Calu3 (cell line): ENCODE measurements around the gene BEGAIN. TPM values are rescaled to one million over a fixed set of nuclear protein-coding genes. Genes with fewer than 3 reads are reported as not detected.

ENCODE experiments used
- BruUV-seq: library from RNA; stranded (reverse); fragments of 400-500 nt; replicated peaks from 2 replicates; lab custom pipeline; 2021; lab: Mats Ljungman, UMichigan
- CTCF ChIA-PET: fragments of 300-600 bp; sonication (Branson Sonifier 250); formaldehyde crosslinking; loops from one replicate; lab custom pipeline; 2022; ENCODE audit warnings: antibody characterized with exemption; lab: Charles Lee
- DNase-seq: peaks from one replicate; pipeline ENCODE4 v3.0.0; 2022
- H3K27ac Mint-ChIP-seq: one replicate; pipeline ENCODE4 v1.8.0; 2022; ENCODE audit warnings: mixed read lengths; ENCODE audit not compliant: unreplicated experiment
- H3K27me3 Mint-ChIP-seq: one replicate; pipeline ENCODE4 v1.8.0; 2022; ENCODE audit warnings: mixed read lengths; ENCODE audit not compliant: unreplicated experiment
- H3K36me3 Mint-ChIP-seq: one replicate; pipeline ENCODE4 v1.8.0; 2022; ENCODE audit warnings: mild to moderate bottlenecking, moderate library complexity, mixed read lengths; ENCODE audit not compliant: insufficient read depth, unreplicated experiment
- H3K4me1 Mint-ChIP-seq: one replicate; pipeline ENCODE4 v1.8.0; 2022; ENCODE audit warnings: mild to moderate bottlenecking, low read depth, mixed read lengths; ENCODE audit not compliant: unreplicated experiment
- H3K4me3 Mint-ChIP-seq: one replicate; pipeline ENCODE4 v1.8.0; 2022; ENCODE audit warnings: mild to moderate bottlenecking, low read depth, moderate library complexity, mixed read lengths; ENCODE audit not compliant: unreplicated experiment
- H3K9me3 Mint-ChIP-seq: one replicate; pipeline ENCODE4 v1.8.0; 2022; ENCODE audit warnings: low read depth, mixed read lengths; ENCODE audit not compliant: unreplicated experiment
- CTCF ChIP-seq: fragments of 200-600 bp; IDR thresholded peaks from one replicate; pipeline ENCODE4 v1.8.0; 2022; ENCODE audit warnings: antibody characterized with exemption; ENCODE audit not compliant: unreplicated experiment
- intact Hi-C: fragments of 100-400 bp; cut with micrococcal nuclease; formaldehyde crosslinking; loops from one replicate; pipeline ENCODE4 v1.10.0; 2022; ENCODE audit not compliant: unreplicated experiment
- total RNA-seq: library from RNA; stranded (reverse); gene quantifications from 2 replicates; pipeline ENCODE4 v1.2.3, GENCODE V29; 2022

Gene BEGAIN
- total RNA-seq, 1 experiment from 2014 or later, result 0.26 TPM

- H3K27me3 Mint-ChIP-seq, result peaks cover 89% of the 10 kb centered on the region
- BruUV-seq, result no TSS peak
- CTCF ChIA-PET, result no interaction called here
- no peaks in the 10 kb centered on the region for H3K36me3 Mint-ChIP-seq
- H3K9me3 Mint-ChIP-seq, result no peaks in the 10 kb centered on the region
- no peak overlapping the region for H3K4me3 Mint-ChIP-seq
- no peaks in the 10 kb centered on the region for H3K4me1 Mint-ChIP-seq
- no peak for DNase-seq
- intact Hi-C loops, result no loop called here
- no peak overlapping the region for H3K27ac Mint-ChIP-seq
- no peak for TF ChIP-seq CTCF
These were observed 6.8 kb upstream of the BEGAIN start for GRCh38 chr14:100593751-100594624.

- CTCF ChIA-PET, result no interaction called here
- no TSS peak for BruUV-seq
- H3K36me3 Mint-ChIP-seq, result no peaks in the 10 kb centered on the region
- H3K27me3 Mint-ChIP-seq, result peaks cover 89% of the 10 kb centered on the region
- H3K27ac Mint-ChIP-seq, result no peak overlapping the region
- H3K4me3 Mint-ChIP-seq, result no peak overlapping the region
- intact Hi-C loops, result no loop called here
- no peaks in the 10 kb centered on the region for H3K4me1 Mint-ChIP-seq
- no peak for TF ChIP-seq CTCF
- no peak for DNase-seq
- H3K9me3 Mint-ChIP-seq, result no peaks in the 10 kb centered on the region
These were observed 5.8 kb upstream of the BEGAIN start for GRCh38 chr14:100592972-100593371.

- Mint-ChIP-seq H3K36me3 (no peaks in the 10 kb centered on the region), H3K4me1 (no peaks in the 10 kb centered on the region), H3K27me3 (peaks cover 88% of the 10 kb centered on the region), H3K27ac (no peak overlapping the region), H3K9me3 (no peaks in the 10 kb centered on the region), H3K4me3 (no peak overlapping the region)
- no peak for TF ChIP-seq CTCF
- CTCF ChIA-PET, result no interaction called here
- no peak for DNase-seq
- intact Hi-C loops, result no loop called here
- BruUV-seq, result no TSS peak
These were observed 5.3 kb upstream of the BEGAIN start for GRCh38 chr14:100592461-100592891.

GRCh38 chr14:100591453-100592371 lies 4.5 kb upstream of the BEGAIN start:
- no peak for TF ChIP-seq CTCF
- Mint-ChIP-seq H3K9me3 (no peaks in the 10 kb centered on the region), H3K27me3 (peaks cover 83% of the 10 kb centered on the region), H3K4me1 (no peaks in the 10 kb centered on the region), H3K4me3 (no peak overlapping the region), H3K27ac (no peak overlapping the region), H3K36me3 (no peaks in the 10 kb centered on the region)
- intact Hi-C loops, result no loop called here
- CTCF ChIA-PET, result no interaction called here
- BruUV-seq, result no TSS peak
- no peak for DNase-seq
